Lower leg skin (tissue), 3 donors: ENCODE results near the gene PRLR.

Experiments used
- CTCF ChIP-seq, 3 donors: fragments of 450-650 bp; IDR thresholded peaks; one replicate each; pipeline ENCODE4 v1.5.1; 2016; ENCODE audit warnings: antibody characterized with exemption in 3 of 3, mild to moderate bottlenecking in 3 of 3, moderate library complexity in 2 of 3
- POLR2A ChIP-seq, 2 donors: fragments of 450-650 bp; IDR thresholded peaks; one replicate each; pipeline ENCODE4 v1.6.1; 2016 to 2017; ENCODE audit warnings: antibody characterized with exemption in 2 of 2, mild to moderate bottlenecking in 1 of 2, moderate library complexity in 1 of 2

- TF ChIP-seq CTCF (IDR thresholded peaks at IDR 0.05) (no peak), POLR2A (IDR thresholded peaks at IDR 0.05) (no peak)
These were observed 17.9 kb downstream of the PRLR start for GRCh38 chr5:35212122-35212982.
